ENCODE data around the gene TMEM185B.

DNA sequence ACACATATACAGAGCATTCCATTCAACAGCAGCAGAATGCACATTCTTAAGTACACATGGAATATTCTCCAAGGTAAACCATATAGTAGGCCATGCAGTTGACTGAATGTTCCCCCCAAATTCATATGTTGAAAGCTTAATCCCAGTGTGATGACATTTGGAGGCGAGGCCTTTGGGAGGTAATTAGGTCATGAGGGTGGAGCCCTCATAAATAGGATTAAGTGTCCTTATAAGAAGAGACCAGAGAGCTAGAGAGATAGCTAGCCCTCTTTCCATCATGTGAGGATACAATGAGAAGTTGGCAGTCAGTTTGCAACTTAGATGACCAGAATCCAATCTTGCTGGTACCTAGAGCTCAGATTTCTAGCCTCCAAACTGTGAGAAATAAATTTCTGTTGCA, 27.6 kb downstream of the TMEM185B start:
- TF ChIP-seq, protein P1, sequence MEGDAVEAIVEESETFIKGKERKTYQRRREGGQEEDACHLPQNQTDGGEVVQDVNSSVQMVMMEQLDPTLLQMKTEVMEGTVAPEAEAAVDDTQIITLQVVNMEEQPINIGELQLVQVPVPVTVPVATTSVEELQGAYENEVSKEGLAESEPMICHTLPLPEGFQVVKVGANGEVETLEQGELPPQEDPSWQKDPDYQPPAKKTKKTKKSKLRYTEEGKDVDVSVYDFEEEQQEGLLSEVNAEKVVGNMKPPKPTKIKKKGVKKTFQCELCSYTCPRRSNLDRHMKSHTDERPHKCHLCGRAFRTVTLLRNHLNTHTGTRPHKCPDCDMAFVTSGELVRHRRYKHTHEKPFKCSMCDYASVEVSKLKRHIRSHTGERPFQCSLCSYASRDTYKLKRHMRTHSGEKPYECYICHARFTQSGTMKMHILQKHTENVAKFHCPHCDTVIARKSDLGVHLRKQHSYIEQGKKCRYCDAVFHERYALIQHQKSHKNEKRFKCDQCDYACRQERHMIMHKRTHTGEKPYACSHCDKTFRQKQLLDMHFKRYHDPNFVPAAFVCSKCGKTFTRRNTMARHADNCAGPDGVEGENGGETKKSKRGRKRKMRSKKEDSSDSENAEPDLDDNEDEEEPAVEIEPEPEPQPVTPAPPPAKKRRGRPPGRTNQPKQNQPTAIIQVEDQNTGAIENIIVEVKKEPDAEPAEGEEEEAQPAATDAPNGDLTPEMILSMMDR (IDR thresholded peaks at IDR 0.05), result no peak
- no peak for TF ChIP-seq POLR2A (IDR thresholded peaks at IDR 0.05)
